GM12878 (cell line): ENCODE data around the gene KICS2. TPM values are rescaled to one million over a fixed set of nuclear protein-coding genes. Genes with fewer than 3 reads are reported as not detected.

ENCODE experiments used
- ATAC-seq: fragments of 200-7000 bp; cut with Tn5 transposase; 3 replicates; pipeline ENCODE4 v1.9.1; 2020; ENCODE audit warnings: mild to moderate bottlenecking, moderate library complexity
- BruUV-seq: library from RNA; stranded (reverse); fragments of 400-500 nt; replicated peaks from 2 replicates; lab custom pipeline; 2021; lab: Mats Ljungman, UMichigan
- CTCF ChIA-PET: fragments of 300-600 bp; sonication (Branson Sonifier 250); formaldehyde crosslinking; extraction: SDS; loops from one replicate; lab custom pipeline; 2021; ENCODE audit warnings: inconsistent platforms; lab: Yijun Ruan, JAX
- POLR2A ChIA-PET: fragments of 350-600 bp; formaldehyde crosslinking; extraction: SDS; loops from one replicate; lab custom pipeline; 2021; ENCODE audit warnings: inconsistent platforms; lab: Charles Lee
- RAD21 ChIA-PET: fragments of 300-600 bp; sonication (Branson Sonifier 250); formaldehyde crosslinking; loops from one replicate; lab custom pipeline; 2023; ENCODE audit warnings: antibody characterized with exemption; ENCODE audit not compliant: unreplicated experiment; lab: Charles Lee
- SMC1A ChIA-PET: fragments of 300-600 bp; sonication (Branson Sonifier 250); formaldehyde crosslinking; loops from one replicate; lab custom pipeline; 2023; ENCODE audit not compliant: unreplicated experiment, uncharacterized antibody; lab: Charles Lee
- DNase-seq: peaks from one replicate; pipeline ENCODE4 v3.0.0-alpha.2; 2011; ENCODE audit warnings: low read depth, low spot score
- FAIRE-seq: peaks from 3 replicates; lab custom pipeline; 2011; peaks lifted over from hg19 to GRCh38; lab: Jason Lieb, UNC
- H2AFZ ChIP-seq: 2 replicates; pipeline ENCODE4 v1.6.0; 2011; ENCODE audit warnings: low read depth, low read length, control low read depth; ENCODE audit not compliant: control insufficient read depth
- H3K27ac ChIP-seq: 2 replicates; pipeline ENCODE4 v1.5.1; 2011; ENCODE audit warnings: control low read depth; ENCODE audit not compliant: control insufficient read depth, insufficient read depth
- H3K27me3 ChIP-seq, 2 experiments: replicated peaks in 1 of 2; 2 replicates each; pipeline versions ENCODE4 v1.6.0 to v1.6.1; 2011; ENCODE audit warnings: low read length in 1 of 2; ENCODE audit not compliant: control insufficient read depth in 2 of 2, insufficient read depth in 2 of 2
- H3K36me3 ChIP-seq, 2 experiments: 2 replicates each; pipeline ENCODE4 v1.5.1; 2011; ENCODE audit warnings: low read length in 1 of 2; ENCODE audit not compliant: control insufficient read depth in 2 of 2, insufficient read depth in 2 of 2
- H3K4me1 ChIP-seq: 2 replicates; pipeline ENCODE4 v1.6.1; 2011; ENCODE audit warnings: mild to moderate bottlenecking, low read length, moderate library complexity, mixed read lengths; ENCODE audit not compliant: control insufficient read depth, insufficient read depth
- H3K4me2 ChIP-seq: 2 replicates; pipeline ENCODE4 v1.6.0; 2011; ENCODE audit warnings: control low read depth; ENCODE audit not compliant: control insufficient read depth, insufficient read depth
- H3K4me3 ChIP-seq: fragments of 200-600 bp; sonication (generic); 2 replicates; pipeline ENCODE4 v1.5.1; 2016
- H3K79me2 ChIP-seq: 2 replicates; pipeline ENCODE4 v1.6.0; 2011; ENCODE audit warnings: low read length; ENCODE audit not compliant: control insufficient read depth, insufficient read depth
- H3K9ac ChIP-seq: 2 replicates; pipeline ENCODE4 v1.8.0; 2011; ENCODE audit warnings: low read length, control low read depth, mixed read lengths; ENCODE audit not compliant: control insufficient read depth, insufficient read depth
- H3K9me3 ChIP-seq: replicated peaks from 3 replicates; pipeline ENCODE4 v1.5.1; 2011; ENCODE audit warnings: mild to moderate bottlenecking, low read length; ENCODE audit not compliant: control insufficient read depth, insufficient read depth
- H4K20me1 ChIP-seq: 2 replicates; pipeline ENCODE4 v1.6.0; 2011; ENCODE audit not compliant: control insufficient read depth, insufficient read depth
- CTCF ChIP-seq, 3 experiments: IDR thresholded peaks in 2 of 3; conservative IDR thresholded peaks in 1 of 3; 2 replicates each; pipeline ENCODE4 v1.5.1; 2011; ENCODE audit warnings: low read depth in 3 of 3, low read length in 3 of 3, mild to moderate bottlenecking in 3 of 3, control low read depth in 2 of 3, moderate library complexity in 2 of 3, inconsistent platforms in 1 of 3, mixed read lengths in 1 of 3; ENCODE audit not compliant: control insufficient read depth in 2 of 3, insufficient read depth in 1 of 3; ENCODE audit errors: extremely low read depth in 1 of 3
- POLR2A ChIP-seq: IDR thresholded peaks from 2 replicates; pipeline ENCODE4 v1.6.1; 2011; ENCODE audit warnings: low read depth, mild to moderate bottlenecking, low read length
- SMC3 ChIP-seq: IDR thresholded peaks from 2 replicates; pipeline ENCODE4 v1.6.1; 2011; ENCODE audit warnings: low read length, improper control_type of control experiment, borderline replicate concordance
- WGBS: methylation state at CpG from one replicate; pipeline ENCODE4 v1.1.6; 2016; ENCODE audit warnings: low lambda C conversion rate; ENCODE audit not compliant: insufficient replicate concordance, insufficient coverage; ENCODE audit errors: missing lambda C conversion rate; 5-methylcytosine and 5-hydroxymethylcytosine counted together
- in situ Hi-C: fragments of 300-500 bp; cut with MboI; formaldehyde crosslinking; loops from 9 replicates; pipeline ENCODE4 v1.14.3; 2018; ENCODE audit warnings: mixed read lengths
- intact Hi-C: fragments of 100-400 bp; cut with micrococcal nuclease; formaldehyde crosslinking; loops from one replicate; pipeline ENCODE4 v1.14.2; 2022; ENCODE audit not compliant: unreplicated experiment
- polyA plus RNA-seq, 11 experiments: library from polyadenylated mRNA; depleted of rRNA in 4 of 11; unstranded in 6 of 11; stranded (reverse) in 5 of 11; fragments of >200 nt; fragmentation: Nextera tagmentation in 4 of 11; fragmentation: Illumina TruSeq in 1 of 11; extraction: Ambion mirVana in 4 of 11; extraction: Trizol in 1 of 11; gene quantifications; 1 replicate in 1 of 11; 2 replicates in 10 of 11; pipeline versions ENCODE4 v1.2.1 to v1.2.3, GENCODE V29; 2011 to 2016; ENCODE audit warnings: inconsistent platforms in 2 of 11, missing spikeins in 2 of 11, low read depth in 1 of 11
- total RNA-seq, 4 experiments: library from RNA; depleted of rRNA in 3 of 4; stranded (reverse); fragments of >200 nt in 3 of 4; fragmentation: Illumina TruSeq in 1 of 4; extraction: Trizol in 1 of 4; gene quantifications; 2 replicates each; pipeline versions ENCODE4 v1.2.1 to v1.2.3, GENCODE V29; 2013 to 2021

KICS2 gene
- total and polyA plus RNA-seq, 10 of the 15 experiments (the other 5 are each of a cell fraction or from before 2014, with no cell fraction given) = 3.9 to 13.1 (median 9.5) TPM

GRCh38 chr12:64181430-64182291, 40.4 kb downstream of the KICS2 start:
- in situ Hi-C loops = no loop called here
- CTCF ChIA-PET = interaction anchor here (0.6 to 1.8 kb wide), 6 partner anchors 9 to 342 kb away, joined by 3 to 7 read pairs (median 4); partner anchors contain the start of gene SRGAP1

More at GRCh38 chr12:64181430-64182291, 40.4 kb downstream of the KICS2 start:
- Histone ChIP-seq H3K9me3 (no peaks in the 10 kb centered on the region), H3K27ac (no peak overlapping the region), H3K4me1 (no peaks in the 10 kb centered on the region), H3K4me3 (no peak overlapping the region), H3K79me2 (no peaks in the 10 kb centered on the region), H3K9ac (no peak overlapping the region), H2AFZ (no peak overlapping the region), H3K36me3 (no peaks in the 10 kb centered on the region), H3K27me3 (no peaks in the 10 kb centered on the region), H4K20me1 (no peaks in the 10 kb centered on the region), H3K4me2 (no peak overlapping the region)
- FAIRE-seq (no peak), DNase-seq (no peak), ATAC-seq (no peak)
- TF ChIP-seq POLR2A = no peak
- peak; percentile 6 to 40 (median 18); a peak in 3 of 6 replicates for TF ChIP-seq CTCF (IDR thresholded peaks at IDR 0.05 in 2 of 3, conservative IDR thresholded peaks at IDR 0.05 in 1 of 3; ENCODE audit: control insufficient read depth in 2 of 3, extremely low read depth in 1 of 3, insufficient read depth in 1 of 3, low read depth in 3 of 3, low read length in 3 of 3)
- peak; percentile 10; the same call in 1 of the 2 replicates for TF ChIP-seq SMC3
- ChIA-PET SMC1A (interaction anchor here (0.7 to 1.4 kb wide), 4 partner anchors 14 to 337 kb away, joined by 3 to 4 read pairs (median 3); partner anchors contain the start of gene SRGAP1), POLR2A (no interaction called here), RAD21 (interaction anchor here (1.9 kb wide), 1 partner anchor 342 kb away, joined by 6 read pairs; no protein-coding TSS in a partner anchor)
- 48% methylated on average over 3 of the region's 3 CpGs for WGBS
- BruUV-seq = no TSS peak
- intact Hi-C loops = loop anchor here (5.0 kb wide), 1 partner anchor 339 kb away; the partner anchor contains the start of gene SRGAP1
